GM12878 (cell line): ENCODE results near the gene FUT8. TPM values are rescaled to one million over a fixed set of nuclear protein-coding genes. Genes with fewer than 3 reads are reported as not detected.

Experiments
- ATAC-seq: fragments of 200-7000 bp; cut with Tn5 transposase; 3 replicates; pipeline ENCODE4 v1.9.1; 2020; ENCODE audit warnings: mild to moderate bottlenecking, moderate library complexity
- BruUV-seq: library from RNA; stranded (reverse); fragments of 400-500 nt; replicated peaks from 2 replicates; lab custom pipeline; 2021; lab: Mats Ljungman, UMichigan
- CTCF ChIA-PET: fragments of 300-600 bp; sonication (Branson Sonifier 250); formaldehyde crosslinking; extraction: SDS; loops from one replicate; lab custom pipeline; 2021; ENCODE audit warnings: inconsistent platforms; lab: Yijun Ruan, JAX
- POLR2A ChIA-PET: fragments of 350-600 bp; formaldehyde crosslinking; extraction: SDS; loops from one replicate; lab custom pipeline; 2021; ENCODE audit warnings: inconsistent platforms; lab: Charles Lee
- RAD21 ChIA-PET: fragments of 300-600 bp; sonication (Branson Sonifier 250); formaldehyde crosslinking; loops from one replicate; lab custom pipeline; 2023; ENCODE audit warnings: antibody characterized with exemption; ENCODE audit not compliant: unreplicated experiment; lab: Charles Lee
- SMC1A ChIA-PET: fragments of 300-600 bp; sonication (Branson Sonifier 250); formaldehyde crosslinking; loops from one replicate; lab custom pipeline; 2023; ENCODE audit not compliant: unreplicated experiment, uncharacterized antibody; lab: Charles Lee
- DNase-seq: peaks from one replicate; pipeline ENCODE4 v3.0.0-alpha.2; 2011; ENCODE audit warnings: low read depth, low spot score
- FAIRE-seq: peaks from 3 replicates; lab custom pipeline; 2011; peaks lifted over from hg19 to GRCh38; lab: Jason Lieb, UNC
- H2AFZ ChIP-seq: 2 replicates; pipeline ENCODE4 v1.6.0; 2011; ENCODE audit warnings: low read depth, low read length, control low read depth; ENCODE audit not compliant: control insufficient read depth
- H3K27ac ChIP-seq: 2 replicates; pipeline ENCODE4 v1.5.1; 2011; ENCODE audit warnings: control low read depth; ENCODE audit not compliant: control insufficient read depth, insufficient read depth
- H3K27me3 ChIP-seq, 2 experiments: replicated peaks in 1 of 2; 2 replicates each; pipeline versions ENCODE4 v1.6.0 to v1.6.1; 2011; ENCODE audit warnings: low read length in 1 of 2; ENCODE audit not compliant: control insufficient read depth in 2 of 2, insufficient read depth in 2 of 2
- H3K36me3 ChIP-seq, 2 experiments: 2 replicates each; pipeline ENCODE4 v1.5.1; 2011; ENCODE audit warnings: low read length in 1 of 2; ENCODE audit not compliant: control insufficient read depth in 2 of 2, insufficient read depth in 2 of 2
- H3K4me1 ChIP-seq: 2 replicates; pipeline ENCODE4 v1.6.1; 2011; ENCODE audit warnings: mild to moderate bottlenecking, low read length, moderate library complexity, mixed read lengths; ENCODE audit not compliant: control insufficient read depth, insufficient read depth
- H3K4me2 ChIP-seq: 2 replicates; pipeline ENCODE4 v1.6.0; 2011; ENCODE audit warnings: control low read depth; ENCODE audit not compliant: control insufficient read depth, insufficient read depth
- H3K4me3 ChIP-seq: fragments of 200-600 bp; sonication (generic); 2 replicates; pipeline ENCODE4 v1.5.1; 2016
- H3K79me2 ChIP-seq: 2 replicates; pipeline ENCODE4 v1.6.0; 2011; ENCODE audit warnings: low read length; ENCODE audit not compliant: control insufficient read depth, insufficient read depth
- H3K9ac ChIP-seq: 2 replicates; pipeline ENCODE4 v1.8.0; 2011; ENCODE audit warnings: low read length, control low read depth, mixed read lengths; ENCODE audit not compliant: control insufficient read depth, insufficient read depth
- H3K9me3 ChIP-seq: replicated peaks from 3 replicates; pipeline ENCODE4 v1.5.1; 2011; ENCODE audit warnings: mild to moderate bottlenecking, low read length; ENCODE audit not compliant: control insufficient read depth, insufficient read depth
- H4K20me1 ChIP-seq: 2 replicates; pipeline ENCODE4 v1.6.0; 2011; ENCODE audit not compliant: control insufficient read depth, insufficient read depth
- CHD2 ChIP-seq: IDR thresholded peaks from 2 replicates; pipeline ENCODE4 v1.6.1; 2011; ENCODE audit warnings: low read depth, low read length, improper control_type of control experiment, borderline replicate concordance
- LARP7 ChIP-seq: fragments of 450-650 bp; IDR thresholded peaks from 2 replicates; pipeline ENCODE4 v1.6.1; 2017; ENCODE audit warnings: mild to moderate bottlenecking
- PAX8 ChIP-seq: fragments of 450-650 bp; IDR thresholded peaks from 2 replicates; pipeline ENCODE4 v1.6.1; 2017; ENCODE audit warnings: mild to moderate bottlenecking, moderate library complexity
- SREBF2 ChIP-seq: IDR thresholded peaks from 2 replicates; pipeline ENCODE4 v1.6.1; 2012; ENCODE audit warnings: mild to moderate bottlenecking, low read length
- ZBTB4 ChIP-seq: fragments of 450-650 bp; formaldehyde crosslinking; IDR thresholded peaks from 2 replicates; pipeline ENCODE4 v1.4.0; 2022; ENCODE audit warnings: mild to moderate bottlenecking, moderate library complexity
- in situ Hi-C: fragments of 300-500 bp; cut with MboI; formaldehyde crosslinking; loops from 9 replicates; pipeline ENCODE4 v1.14.3; 2018; ENCODE audit warnings: mixed read lengths
- intact Hi-C: fragments of 100-400 bp; cut with micrococcal nuclease; formaldehyde crosslinking; loops from one replicate; pipeline ENCODE4 v1.14.2; 2022; ENCODE audit not compliant: unreplicated experiment
- polyA plus RNA-seq, 11 experiments: library from polyadenylated mRNA; depleted of rRNA in 4 of 11; unstranded in 6 of 11; stranded (reverse) in 5 of 11; fragments of >200 nt; fragmentation: Nextera tagmentation in 4 of 11; fragmentation: Illumina TruSeq in 1 of 11; extraction: Ambion mirVana in 4 of 11; extraction: Trizol in 1 of 11; gene quantifications; 1 replicate in 1 of 11; 2 replicates in 10 of 11; pipeline versions ENCODE4 v1.2.1 to v1.2.3, GENCODE V29; 2011 to 2016; ENCODE audit warnings: inconsistent platforms in 2 of 11, missing spikeins in 2 of 11, low read depth in 1 of 11
- total RNA-seq, 4 experiments: library from RNA; depleted of rRNA in 3 of 4; stranded (reverse); fragments of >200 nt in 3 of 4; fragmentation: Illumina TruSeq in 1 of 4; extraction: Trizol in 1 of 4; gene quantifications; 2 replicates each; pipeline versions ENCODE4 v1.2.1 to v1.2.3, GENCODE V29; 2013 to 2021

FUT8 gene
- total and polyA plus RNA-seq, 10 of the 15 experiments (the other 5 are each of a cell fraction or from before 2014, with no cell fraction given): 21.3 to 106 (median 66.3) TPM

DNA sequence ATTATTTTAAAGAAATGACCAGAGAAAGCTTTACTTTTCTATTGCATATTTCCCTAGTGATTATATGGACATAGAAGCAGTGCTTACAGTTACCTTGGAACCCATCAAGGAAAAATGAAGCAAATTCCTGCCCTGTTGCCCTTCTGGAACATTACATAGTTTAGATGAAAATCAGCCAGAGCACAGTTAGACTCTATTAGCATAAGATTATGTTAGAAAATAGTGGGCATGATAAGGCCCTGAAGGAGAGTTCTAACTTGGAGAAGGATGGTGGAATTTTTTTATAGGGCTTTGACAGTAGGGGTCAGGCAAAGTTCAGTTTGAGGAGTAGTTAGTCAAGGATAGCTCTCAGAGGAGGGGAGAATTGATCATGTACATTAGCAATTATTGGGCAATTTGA, 74.3 kb downstream of the FUT8 start:
- in situ Hi-C loops (no loop called here), intact Hi-C loops (no loop called here)
- TF ChIP-seq ZBTB4 (no peak), SREBF2 (no peak), CHD2 (no peak), PAX8 (no peak), LARP7 (no peak)
- ATAC-seq (no peak), DNase-seq (no peak), FAIRE-seq (no peak)
- no TSS peak for BruUV-seq
- no peak overlapping the region for H2AFZ ChIP-seq
- peaks cover 68% of the 10 kb centered on the region for H3K79me2 ChIP-seq
- H3K4me2 ChIP-seq: no peak overlapping the region
- POLR2A ChIA-PET: interaction anchor here (0.9 kb wide), 1 partner anchor 15 kb away, joined by 3 read pairs; no protein-coding TSS in a partner anchor
- no peak overlapping the region for H3K9ac ChIP-seq
- no peaks in the 10 kb centered on the region for H4K20me1 ChIP-seq
- H3K4me3 ChIP-seq: no peak overlapping the region
- H3K36me3 ChIP-seq: no peaks in the 10 kb centered on the region
- RAD21 ChIA-PET: interaction anchor here (1.3 to 2.6 kb wide), 6 partner anchors 15 to 337 kb away, joined by 3 to 11 read pairs (median 7); no protein-coding TSS in a partner anchor
- CTCF ChIA-PET: interaction anchor here (0.9 to 9.2 kb wide), 8 partner anchors 10 to 337 kb away, joined by 3 to 62 read pairs (median 5); no protein-coding TSS in a partner anchor
- H3K9me3 ChIP-seq: no peaks in the 10 kb centered on the region; the same call in 2 of the 3 replicates
- H3K4me1 ChIP-seq: peaks cover 15% of the 10 kb centered on the region
- no peaks in the 10 kb centered on the region for H3K27me3 ChIP-seq
- no peak overlapping the region for H3K27ac ChIP-seq
- SMC1A ChIA-PET: interaction anchor here (1.0 to 3.6 kb wide), 10 partner anchors 9 to 200 kb away, joined by 3 to 42 read pairs (median 5); no protein-coding TSS in a partner anchor
